LNCaP clone FGC (cell line): Measurements from ENCODE around the gene CCDC188.

Source experiments
- DNase-seq: peaks from one replicate; pipeline ENCODE4 v3.0.0-alpha.2; 2011; ENCODE audit warnings: low read depth
- H3K4me3 ChIP-seq: 2 replicates; pipeline ENCODE4 v1.5.1; 2011; ENCODE audit warnings: mild to moderate bottlenecking, low read depth, low read length, control low read depth
- TF ChIP-seq, protein P1 (sequence below): IDR thresholded peaks from 2 replicates; pipeline ENCODE4 v1.5.1; 2012; ENCODE audit warnings: mild to moderate bottlenecking; ENCODE audit not compliant: control insufficient read depth, insufficient read depth; ENCODE audit errors: extremely low read depth

CCDC188 gene

DNA sequence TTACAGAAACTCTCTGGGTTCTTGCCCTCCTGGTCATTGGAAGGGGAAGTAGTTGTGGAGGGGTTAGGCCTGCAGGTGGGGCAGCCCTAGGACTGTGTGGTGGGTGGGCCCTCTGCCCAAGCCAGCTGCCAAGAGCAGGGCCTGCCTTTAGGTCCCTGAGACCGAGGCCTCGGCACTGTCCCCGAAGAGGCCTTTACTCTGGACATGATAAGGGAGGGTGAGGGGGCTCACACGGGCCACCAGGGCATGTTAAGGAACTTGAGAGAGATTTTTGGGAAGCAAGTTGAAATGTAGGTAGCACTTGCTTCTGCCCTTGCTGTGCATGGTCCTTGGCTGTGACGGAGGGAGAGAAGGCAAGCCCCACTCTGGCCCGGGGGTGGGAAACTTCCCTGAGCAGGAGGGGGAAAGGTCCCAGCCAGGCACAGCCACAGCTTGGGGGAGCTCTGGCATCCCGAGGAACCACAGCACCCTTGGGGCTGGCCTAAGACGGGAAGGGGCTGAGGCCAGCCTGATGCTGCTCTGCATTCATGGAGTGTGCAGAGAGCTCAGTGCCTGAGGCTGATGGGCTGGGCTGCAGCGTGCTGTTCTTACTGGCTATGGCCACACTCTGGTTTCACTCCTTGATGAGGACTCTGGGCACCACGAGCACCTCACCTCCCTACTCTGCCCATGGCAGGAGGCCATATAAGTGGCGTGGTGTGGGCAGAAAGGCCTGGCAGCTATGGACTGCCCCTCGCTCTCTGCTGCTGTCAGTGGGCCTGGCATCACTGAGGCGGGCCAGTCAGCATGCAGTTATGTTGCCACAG lies 42.7 kb downstream of the CCDC188 start:
- TF ChIP-seq, protein P1, sequence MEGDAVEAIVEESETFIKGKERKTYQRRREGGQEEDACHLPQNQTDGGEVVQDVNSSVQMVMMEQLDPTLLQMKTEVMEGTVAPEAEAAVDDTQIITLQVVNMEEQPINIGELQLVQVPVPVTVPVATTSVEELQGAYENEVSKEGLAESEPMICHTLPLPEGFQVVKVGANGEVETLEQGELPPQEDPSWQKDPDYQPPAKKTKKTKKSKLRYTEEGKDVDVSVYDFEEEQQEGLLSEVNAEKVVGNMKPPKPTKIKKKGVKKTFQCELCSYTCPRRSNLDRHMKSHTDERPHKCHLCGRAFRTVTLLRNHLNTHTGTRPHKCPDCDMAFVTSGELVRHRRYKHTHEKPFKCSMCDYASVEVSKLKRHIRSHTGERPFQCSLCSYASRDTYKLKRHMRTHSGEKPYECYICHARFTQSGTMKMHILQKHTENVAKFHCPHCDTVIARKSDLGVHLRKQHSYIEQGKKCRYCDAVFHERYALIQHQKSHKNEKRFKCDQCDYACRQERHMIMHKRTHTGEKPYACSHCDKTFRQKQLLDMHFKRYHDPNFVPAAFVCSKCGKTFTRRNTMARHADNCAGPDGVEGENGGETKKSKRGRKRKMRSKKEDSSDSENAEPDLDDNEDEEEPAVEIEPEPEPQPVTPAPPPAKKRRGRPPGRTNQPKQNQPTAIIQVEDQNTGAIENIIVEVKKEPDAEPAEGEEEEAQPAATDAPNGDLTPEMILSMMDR = no peak
- H3K4me3 ChIP-seq = no peak overlapping the region
- no peak for DNase-seq

DNA sequence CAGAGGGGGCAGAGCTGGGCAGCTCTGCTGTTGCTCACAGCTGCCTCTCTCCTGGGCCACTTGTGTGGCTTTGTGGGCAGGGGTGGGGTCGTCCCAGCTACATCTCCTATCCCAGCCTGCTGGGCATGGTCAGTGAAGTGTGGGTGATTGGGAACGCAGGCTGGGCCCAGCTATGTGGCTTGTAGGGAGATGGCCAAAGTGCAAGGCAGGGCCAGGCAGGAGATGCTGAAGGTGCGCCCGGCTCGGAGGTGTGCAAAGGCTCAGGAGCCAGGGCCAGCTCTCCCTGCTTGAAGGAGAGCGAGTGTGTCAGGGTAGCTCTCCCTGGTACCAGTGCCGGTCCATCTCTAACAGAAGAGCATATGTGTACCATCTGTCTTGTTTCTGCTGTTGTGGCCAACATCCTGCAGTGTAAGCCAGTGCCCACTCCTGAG lies 43.4 kb downstream of the CCDC188 start:
- TF ChIP-seq, protein P1 = no peak
- DNase-seq = no peak
- no peak overlapping the region for H3K4me3 ChIP-seq

DNA sequence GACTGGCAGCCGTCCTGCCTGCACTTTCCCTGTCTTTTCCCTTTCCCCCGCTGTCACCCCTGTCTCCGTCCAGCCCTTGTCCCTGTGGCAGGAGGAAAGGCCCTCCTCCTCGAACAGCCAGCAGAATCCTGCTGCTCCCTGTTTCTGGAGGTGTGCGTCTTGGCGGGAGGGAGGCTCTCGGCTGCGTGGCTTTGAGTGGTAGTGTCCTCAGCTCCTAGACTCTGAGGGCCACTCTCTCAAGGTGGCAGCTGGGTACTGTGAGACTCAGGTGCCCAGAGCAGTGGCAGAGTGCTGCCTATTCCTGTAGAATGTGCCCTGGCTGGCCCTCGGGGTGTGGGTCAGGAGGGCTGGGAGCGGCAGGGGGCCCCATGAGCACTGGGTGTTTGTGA lies 44.0 kb downstream of the CCDC188 start:
- TF ChIP-seq, protein P1 = no peak
- H3K4me3 ChIP-seq = no peak overlapping the region
- no peak for DNase-seq

DNA sequence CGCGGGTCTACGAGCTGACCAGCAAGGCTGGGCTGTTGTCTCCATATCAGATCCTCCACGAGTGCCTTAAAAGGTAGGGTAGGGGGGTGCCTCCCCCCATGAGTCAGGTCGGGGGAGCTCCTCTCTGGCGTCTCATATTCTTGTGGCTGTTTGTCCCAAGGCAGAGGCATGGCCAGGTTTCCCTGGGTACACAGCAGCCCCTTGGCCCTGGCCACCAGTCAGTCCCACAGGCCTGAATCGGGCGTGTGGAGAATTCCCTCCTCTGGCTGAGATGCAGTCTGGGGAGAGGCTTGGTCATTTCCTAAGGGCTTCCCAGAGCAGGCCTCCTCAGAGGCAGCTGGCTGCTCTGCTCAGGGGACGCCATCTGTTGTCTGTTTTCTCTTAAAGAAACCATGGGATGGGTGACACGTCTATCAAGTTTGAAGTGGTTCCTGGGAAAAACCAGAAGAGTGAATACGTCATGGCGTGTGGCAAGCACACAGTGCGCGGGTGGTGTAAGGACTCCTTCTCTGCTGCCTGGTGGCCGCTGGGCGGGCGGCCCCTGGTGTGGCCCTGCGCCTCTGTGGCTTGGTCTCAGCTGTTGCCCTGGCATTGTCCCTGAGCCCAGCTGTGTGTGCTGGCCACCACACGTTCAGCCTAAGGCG lies 44.5 kb downstream of the CCDC188 start:
- no peak overlapping the region for H3K4me3 ChIP-seq
- no peak for DNase-seq
- TF ChIP-seq, protein P1 = no peak

DNA sequence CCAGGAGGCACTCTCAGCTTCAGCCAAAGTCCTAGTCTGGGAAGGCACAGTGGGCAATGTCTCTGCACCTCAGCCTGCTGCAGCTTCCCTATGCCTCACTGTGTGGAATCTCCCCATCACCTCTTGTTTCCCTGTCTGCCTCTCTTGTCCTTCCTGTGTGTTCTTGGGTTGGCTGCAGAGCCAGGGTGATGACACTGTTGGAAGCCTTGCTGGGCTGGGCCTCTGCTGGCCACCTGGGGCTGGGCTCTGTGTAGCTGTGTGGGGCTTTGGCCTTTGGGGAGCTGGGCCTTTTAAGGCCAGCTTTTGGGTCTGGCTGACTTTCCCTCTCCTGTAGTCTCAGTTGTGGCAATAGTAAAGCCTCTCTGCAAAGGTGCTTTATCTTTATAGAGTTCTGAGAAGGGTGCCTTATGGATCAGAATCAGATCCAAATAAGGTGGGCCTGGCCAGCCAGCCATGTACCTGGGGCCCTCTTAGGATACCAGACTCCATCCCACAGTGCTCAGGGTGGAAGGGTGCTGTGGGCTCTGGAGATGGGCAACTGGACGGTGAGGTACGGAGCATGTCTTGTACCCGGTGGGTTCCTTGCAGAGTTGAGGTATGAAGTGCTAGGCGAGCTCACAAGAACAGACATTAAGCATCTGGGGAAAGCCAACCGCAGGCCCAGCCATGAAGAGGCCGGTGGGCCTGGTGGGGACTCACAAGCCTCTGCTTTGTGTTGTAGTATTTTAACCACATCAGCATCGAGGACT lies 45.2 kb downstream of the CCDC188 start:
- DNase-seq = no peak
- H3K4me3 ChIP-seq = no peak overlapping the region
- TF ChIP-seq, protein P1 = no peak

DNA sequence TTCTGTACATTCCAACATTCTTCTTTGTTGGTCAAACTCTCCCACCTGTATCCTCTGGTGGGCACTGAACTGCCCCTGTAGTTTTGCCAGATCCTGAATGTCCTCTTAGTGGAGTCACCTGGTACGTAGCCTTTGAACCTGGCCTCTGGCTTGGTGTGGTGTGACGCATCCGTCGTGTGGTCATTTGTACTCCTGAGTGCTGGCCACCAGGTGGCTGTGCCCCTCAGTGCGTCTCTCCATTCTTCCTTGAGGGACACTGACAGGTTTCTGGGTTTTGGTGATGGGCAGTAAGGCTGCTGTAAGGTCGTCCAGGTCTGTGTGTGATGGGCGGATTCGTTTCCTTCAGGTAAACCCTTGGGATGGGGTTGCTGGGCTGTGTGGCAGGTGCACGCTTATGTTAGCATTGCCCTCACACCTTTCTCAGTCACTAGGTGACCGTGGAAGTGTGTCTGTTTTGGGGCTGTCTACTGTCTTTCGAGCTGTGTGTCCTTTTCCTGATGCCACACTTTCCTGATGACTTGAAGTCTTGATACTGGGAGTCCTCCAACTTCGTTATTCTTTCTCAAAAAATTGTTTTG lies 48.6 kb downstream of the CCDC188 start:
- no peak for DNase-seq
- TF ChIP-seq, protein P1 = no peak
- no peak overlapping the region for H3K4me3 ChIP-seq
